H1 (cell line): ENCODE results near the gene GRK5. TPM values are rescaled to one million over a fixed set of nuclear protein-coding genes. Genes with fewer than 3 reads are reported as not detected.

ENCODE experiments used
- CTCF ChIA-PET: fragments of 300-600 bp; sonication (Branson Sonifier 250); formaldehyde crosslinking; loops from one replicate; lab custom pipeline; 2021; ENCODE audit not compliant: partially characterized antibody; lab: Charles Lee
- POLR2A ChIA-PET: fragments of 300-600 bp; sonication (Branson Sonifier 250); formaldehyde crosslinking; loops from one replicate; lab custom pipeline; 2021; ENCODE audit warnings: inconsistent platforms; ENCODE audit not compliant: partially characterized antibody; lab: Charles Lee
- DNase-seq, 2 experiments: peaks; one replicate each; pipeline versions ENCODE4 v3.0.0 to v3.0.0-alpha.2; 2010 to 2022; ENCODE audit warnings: low spot score in 2 of 2, low read depth in 1 of 2, mixed read lengths in 1 of 2
- FAIRE-seq: peaks from 2 replicates; lab custom pipeline; 2011; peaks lifted over from hg19 to GRCh38; lab: Jason Lieb, UNC
- H2AFZ ChIP-seq: 2 replicates; pipeline ENCODE4 v1.8.1; 2012; ENCODE audit warnings: low read length, inconsistent platforms
- H2AK5ac ChIP-seq: 2 replicates; pipeline ENCODE4 v1.6.1; 2013; ENCODE audit warnings: low read depth, low read length
- H2BK120ac ChIP-seq: replicated peaks from 2 replicates; pipeline ENCODE3; 2013; ENCODE audit warnings: low read depth, low read length, inconsistent platforms
- H2BK12ac ChIP-seq: 2 replicates; pipeline ENCODE4 v1.6.1; 2013; ENCODE audit warnings: low read depth, low read length
- H2BK15ac ChIP-seq: 2 replicates; pipeline ENCODE4 v1.6.1; 2013; ENCODE audit warnings: low read length
- H2BK20ac ChIP-seq: 2 replicates; pipeline ENCODE4 v1.6.1; 2013; ENCODE audit warnings: low read length
- H2BK5ac ChIP-seq: 2 replicates; pipeline ENCODE4 v1.6.1; 2013; ENCODE audit warnings: low read depth, low read length
- H3K14ac ChIP-seq: 2 replicates; pipeline ENCODE4 v1.6.1; 2013; ENCODE audit warnings: inconsistent platforms; ENCODE audit not compliant: insufficient read length
- H3K18ac ChIP-seq: 2 replicates; pipeline ENCODE4 v1.6.1; 2013; ENCODE audit warnings: low read length; ENCODE audit errors: extremely low read depth
- H3K23ac ChIP-seq: 2 replicates; pipeline ENCODE4 v1.6.1; 2013; ENCODE audit warnings: inconsistent platforms; ENCODE audit not compliant: insufficient read length
- H3K23me2 ChIP-seq: 2 replicates; pipeline ENCODE4 v1.6.1; 2013; ENCODE audit warnings: low read depth, low read length
- H3K27ac ChIP-seq: 2 replicates; pipeline ENCODE4 v1.6.1; 2011; ENCODE audit warnings: low read depth, low read length, inconsistent platforms
- H3K27me3 ChIP-seq, 4 experiments: replicated peaks in 1 of 4; 1 replicate in 1 of 4; 2 replicates in 3 of 4; pipeline versions ENCODE4 v1.6.1 to v1.8.1; 2011 to 2013; ENCODE audit warnings: low read length in 3 of 4, mild to moderate bottlenecking in 3 of 4, inconsistent platforms in 2 of 4, mixed read lengths in 2 of 4, moderate library complexity in 1 of 4; ENCODE audit not compliant: control insufficient read depth in 3 of 4, insufficient read depth in 3 of 4; ENCODE audit errors: extremely low read depth in 1 of 4
- H3K36me3 ChIP-seq, 4 experiments: 2 replicates each; pipeline versions ENCODE4 v1.6.1 to v1.8.1; 2011 to 2013; ENCODE audit warnings: mild to moderate bottlenecking in 4 of 4, low read length in 3 of 4, moderate library complexity in 2 of 4, control low read depth in 1 of 4, inconsistent platforms in 1 of 4; ENCODE audit not compliant: insufficient read depth in 4 of 4, control insufficient read depth in 2 of 4
- H3K4ac ChIP-seq: replicated peaks from 2 replicates; pipeline ENCODE3; 2013; ENCODE audit warnings: low read length, low read depth, mixed read lengths, inconsistent platforms; ENCODE audit not compliant: insufficient read length
- H3K4me1 ChIP-seq, 4 experiments: replicated peaks in 1 of 4; 1 replicate in 1 of 4; 2 replicates in 3 of 4; pipeline versions ENCODE4 v1.6.1 to v1.8.1; 2011 to 2013; ENCODE audit warnings: low read length in 3 of 4, inconsistent platforms in 2 of 4, mixed read lengths in 1 of 4; ENCODE audit not compliant: insufficient read depth in 4 of 4, control insufficient read depth in 3 of 4
- H3K4me2 ChIP-seq, 2 experiments: 2 replicates each; pipeline versions ENCODE4 v1.6.1 to v1.8.1; 2011 to 2013; ENCODE audit warnings: low read depth in 2 of 2, low read length in 2 of 2, control low read depth in 1 of 2, inconsistent platforms in 1 of 2, mild to moderate bottlenecking in 1 of 2; ENCODE audit not compliant: insufficient read depth in 1 of 2
- H3K4me3 ChIP-seq, 4 experiments: fragments of 200-600, 300-600 bp in 1 of 4; sonication (generic), shearing (Covaris generic), sonication (Bioruptor Twin) in 1 of 4; 2 replicates each; pipeline versions ENCODE4 v1.5.1 to v1.8.1; 2011 to 2016; ENCODE audit warnings: low read length in 4 of 4, low read depth in 3 of 4, control low read depth in 2 of 4, inconsistent platforms in 2 of 4, mild to moderate bottlenecking in 2 of 4, mixed read lengths in 1 of 4, moderate library complexity in 1 of 4; ENCODE audit not compliant: insufficient read depth in 2 of 4; ENCODE audit errors: extremely low read depth in 1 of 4
- H3K56ac ChIP-seq: replicated peaks from 2 replicates; pipeline ENCODE3; 2013; ENCODE audit warnings: low read depth, mild to moderate bottlenecking, mixed read lengths, low read length, inconsistent platforms; ENCODE audit not compliant: insufficient read length
- H3K79me1 ChIP-seq: 2 replicates; pipeline ENCODE4 v1.6.1; 2013; ENCODE audit warnings: low read depth, low read length, control low read depth
- H3K79me2 ChIP-seq, 2 experiments: 2 replicates each; pipeline versions ENCODE4 v1.6.1 to v1.8.1; 2012 to 2013; ENCODE audit warnings: low read length in 2 of 2, mild to moderate bottlenecking in 2 of 2, inconsistent platforms in 1 of 2; ENCODE audit not compliant: insufficient read depth in 2 of 2, control insufficient read depth in 1 of 2
- H3K9ac ChIP-seq, 4 experiments: replicated peaks in 1 of 4; 1 replicate in 1 of 4; 2 replicates in 3 of 4; pipeline versions ENCODE4 v1.6.1 to v1.8.1; 2011 to 2013; ENCODE audit warnings: low read depth in 3 of 4, low read length in 3 of 4, control low read depth in 2 of 4, mild to moderate bottlenecking in 2 of 4, moderate library complexity in 2 of 4, inconsistent platforms in 1 of 4; ENCODE audit errors: extremely low read depth in 1 of 4
- H3K9me3 ChIP-seq, 2 experiments: 2 replicates each; pipeline versions ENCODE4 v1.6.1 to v1.8.1; 2012 to 2013; ENCODE audit warnings: mild to moderate bottlenecking in 2 of 2, moderate library complexity in 2 of 2, control low read depth in 1 of 2, inconsistent platforms in 1 of 2, low read depth in 1 of 2, low read length in 1 of 2, mixed read lengths in 1 of 2; ENCODE audit not compliant: insufficient read depth in 2 of 2
- H4K20me1 ChIP-seq, 2 experiments: replicated peaks in 1 of 2; 2 replicates each; pipeline versions ENCODE3 to v1.8.1; 2011 to 2013; ENCODE audit warnings: inconsistent platforms in 2 of 2, low read length in 2 of 2, mild to moderate bottlenecking in 1 of 2; ENCODE audit not compliant: insufficient read depth in 2 of 2, control insufficient read depth in 1 of 2
- H4K5ac ChIP-seq: 2 replicates; pipeline ENCODE4 v1.6.1; 2013; ENCODE audit warnings: low read length, low read depth, mixed read lengths, inconsistent platforms; ENCODE audit not compliant: insufficient read length
- H4K8ac ChIP-seq: 2 replicates; pipeline ENCODE4 v1.8.0; 2013; ENCODE audit warnings: mild to moderate bottlenecking, moderate library complexity, low read length, inconsistent platforms; ENCODE audit not compliant: insufficient read depth; ENCODE audit errors: extremely low read depth
- H4K91ac ChIP-seq: replicated peaks from 2 replicates; pipeline ENCODE3; 2013; ENCODE audit warnings: low read length, mixed read lengths, inconsistent platforms; ENCODE audit not compliant: insufficient read length
- ASH2L ChIP-seq: fragments of 200-600, 300-600 bp; sonication (generic); IDR thresholded peaks from one replicate; pipeline ENCODE4 v1.7.1; 2017; ENCODE audit warnings: low read length
- ATF2 ChIP-seq: IDR thresholded peaks from 2 replicates; pipeline ENCODE4 v1.6.1; 2012; ENCODE audit warnings: low read length, inconsistent platforms
- NANOG ChIP-seq: IDR thresholded peaks from 2 replicates; pipeline ENCODE4 v1.6.1; 2011; ENCODE audit warnings: low read length, low read depth, mild to moderate bottlenecking, inconsistent platforms; ENCODE audit not compliant: insufficient read depth, poor library complexity, severe bottlenecking
- NRF1 ChIP-seq: IDR thresholded peaks from 2 replicates; pipeline ENCODE4 v1.6.1; 2011; ENCODE audit warnings: mild to moderate bottlenecking, low read depth, low read length, improper control_type of control experiment
- POLR2A ChIP-seq, 2 experiments: IDR thresholded peaks; 1 replicate in 1 of 2; 2 replicates in 1 of 2; pipeline ENCODE4 v1.6.1; 2011; ENCODE audit warnings: low read depth in 2 of 2, low read length in 2 of 2, mild to moderate bottlenecking in 2 of 2; ENCODE audit errors: control extremely low read depth in 1 of 2
- POU5F1 ChIP-seq: IDR thresholded peaks from 2 replicates; pipeline ENCODE4 v1.6.1; 2011; ENCODE audit warnings: low read depth, mild to moderate bottlenecking, low read length, moderate library complexity
- RAD21 ChIP-seq, 2 experiments: IDR thresholded peaks in 1 of 2; conservative IDR thresholded peaks in 1 of 2; 2 replicates each; pipeline ENCODE4 v1.6.1; 2011; ENCODE audit warnings: low read depth in 2 of 2, low read length in 2 of 2, improper control_type of control experiment in 1 of 2, inconsistent platforms in 1 of 2, mild to moderate bottlenecking in 1 of 2, moderate library complexity in 1 of 2
- RFX5 ChIP-seq: IDR thresholded peaks from 2 replicates; pipeline ENCODE4 v1.6.1; 2011; ENCODE audit warnings: low read depth, low read length, improper control_type of control experiment, borderline replicate concordance
- RXRA ChIP-seq: IDR thresholded peaks from 2 replicates; pipeline ENCODE4 v1.6.1; 2011; ENCODE audit warnings: low read depth, mild to moderate bottlenecking, low read length, moderate library complexity; ENCODE audit not compliant: insufficient read depth
- SIX5 ChIP-seq: IDR thresholded peaks from 2 replicates; pipeline ENCODE4 v1.6.1; 2011; ENCODE audit warnings: mild to moderate bottlenecking, low read depth, low read length
- SUZ12 ChIP-seq: fragments of 200-600 bp; sonication (generic); IDR thresholded peaks from 2 replicates; pipeline ENCODE4 v1.6.1; 2012; ENCODE audit warnings: mild to moderate bottlenecking, inconsistent platforms, low read length, moderate library complexity, mixed read lengths
- YY1 ChIP-seq: IDR thresholded peaks from 2 replicates; pipeline ENCODE4 v1.6.1; 2011; ENCODE audit warnings: low read depth, mild to moderate bottlenecking, low read length
- ZNF274 ChIP-seq: IDR thresholded peaks from 2 replicates; pipeline ENCODE4 v1.7.0; 2012; ENCODE audit warnings: low read length, borderline replicate concordance; ENCODE audit errors: extremely low read depth
- WGBS, 2 experiments: shearing (Covaris generic) in 1 of 2; methylation state at CpG; one replicate each; pipeline versions ENCODE4 v1.1.6 to v1.1.7; 2013 to 2015; ENCODE audit warnings: low lambda C conversion rate in 2 of 2, mixed read lengths in 2 of 2, inconsistent platforms in 1 of 2, low coverage in 1 of 2, missing lambda C conversion rate in 1 of 2; ENCODE audit not compliant: insufficient replicate concordance in 2 of 2, insufficient coverage in 1 of 2, insufficient read length in 1 of 2; ENCODE audit errors: extremely low coverage in 1 of 2, missing lambda C conversion rate in 1 of 2; 5-methylcytosine and 5-hydroxymethylcytosine counted together
- polyA plus RNA-seq, 7 experiments: library from polyadenylated mRNA; depleted of rRNA in 3 of 7; stranded (reverse) in 5 of 7; unstranded in 2 of 7; fragments of >200 nt in 5 of 7; fragments of 200-250 nt in 2 of 7; gene quantifications; 1 replicate in 5 of 7; 2 replicates in 1 of 7; 4 replicates in 1 of 7; pipeline versions ENCODE4 v1.2.1 to v1.2.3, GENCODE V29; 2011 to 2013; ENCODE audit warnings: missing spikeins in 2 of 7, mixed read lengths in 2 of 7
- total RNA-seq: library from RNA; stranded (reverse); fragmentation: NEBNext Ultra II Directional; extraction: Animal tissue kit (Norgen Biotek cat#: 25700); gene quantifications from 2 replicates; pipeline ENCODE4 v1.2.1, GENCODE V29; 2021

Gene GRK5
- total and polyA plus RNA-seq, 2 of the 8 experiments (the other 6 are each of a cell fraction or from before 2014, with no cell fraction given): 0.54 to 2.5 TPM

GRCh38 chr10:119349341-119349740 is 142.0 kb downstream of the GRK5 start:
- Histone ChIP-seq H2BK120ac (no peak overlapping the region), H3K4me1 (no peaks in the 10 kb centered on the region), H3K27me3 (no peaks in the 10 kb centered on the region), H3K79me2 (no peaks in the 10 kb centered on the region), H2BK15ac (0 out of 2 replicates have a peak overlapping the region, but pooled peaks have one; percentile 46), H3K23me2 (no peaks in the 10 kb centered on the region), H3K27ac (no peak overlapping the region), H3K9ac (no peak overlapping the region), H4K20me1 (no peaks in the 10 kb centered on the region), H3K4me2 (no peak overlapping the region), H3K56ac (no peak overlapping the region), H3K36me3 (no peaks in the 10 kb centered on the region), H4K8ac (no peak overlapping the region), H3K23ac (no peak overlapping the region), H3K4me3 (no peak overlapping the region), H2BK5ac (no peak overlapping the region), H3K14ac (no peak overlapping the region), H3K18ac (no peak overlapping the region), H3K9me3 (peaks cover 3 to 10% of the 10 kb centered on the region in 2 experiments; a peak in 3 of 4 replicates), H4K5ac (no peak overlapping the region), H3K79me1 (no peaks in the 10 kb centered on the region), H2BK12ac (no peak overlapping the region), H2AK5ac (no peak overlapping the region), H3K4ac (no peak overlapping the region), H4K91ac (no peak overlapping the region), H2BK20ac (no peak overlapping the region), H2AFZ (no peak overlapping the region)
- ChIA-PET POLR2A (no interaction called here), CTCF (interaction anchor here (1.0 to 7.6 kb wide), 5 partner anchors 17 to 150 kb away, joined by 3 to 48 read pairs (median 6); no protein-coding TSS in a partner anchor)
- no peak for FAIRE-seq
- 94% methylated on average over 5 of the region's 5 CpGs; no CpG with 5 or more reads in 1 of the 2 experiments for WGBS, 2 experiments
- no peak for DNase-seq
- TF ChIP-seq ASH2L (no peak), NANOG (no peak), NRF1 (no peak), YY1 (no peak), RXRA (no peak), POU5F1 (no peak), ATF2 (no peak), POLR2A (IDR thresholded peaks at IDR 0.05; ENCODE audit: control extremely low read depth in 1 of 2, low read depth in 2 of 2, low read length in 2 of 2) (no peak), ZNF274 (no peak), SIX5 (no peak), SUZ12 (no peak), RAD21 (IDR thresholded peaks at IDR 0.05 in 1 of 2, conservative IDR thresholded peaks at IDR 0.05 in 1 of 2; ENCODE audit: low read depth in 2 of 2, low read length in 2 of 2) (no peak), RFX5 (no peak)
